H9 (cell line): ENCODE data around the gene ACTN1. TPM values are rescaled to one million over a fixed set of nuclear protein-coding genes. Genes with fewer than 3 reads are reported as not detected.

ENCODE experiments used
- DNase-seq: peaks from one replicate; pipeline ENCODE4 v3.0.0-alpha.2; 2017
- H2AFZ ChIP-seq: one replicate; pipeline ENCODE4 v1.6.1; 2013; ENCODE audit warnings: mild to moderate bottlenecking, low read length, control low read depth, moderate library complexity
- H2AK5ac ChIP-seq: 2 replicates; pipeline ENCODE4 v1.6.1; 2013; ENCODE audit warnings: low read length, control low read depth, mixed read lengths; ENCODE audit not compliant: insufficient read length
- H2BK120ac ChIP-seq: one replicate; pipeline ENCODE4 v1.6.1; 2013; ENCODE audit warnings: low read depth, mild to moderate bottlenecking, low read length, control low read depth, inconsistent platforms; ENCODE audit not compliant: poor library complexity, severe bottlenecking
- H2BK12ac ChIP-seq: 2 replicates; pipeline ENCODE4 v1.6.1; 2013; ENCODE audit warnings: low read length, control low read depth, mixed read lengths, low read depth; ENCODE audit not compliant: insufficient read length
- H2BK15ac ChIP-seq: 2 replicates; pipeline ENCODE4 v1.6.1; 2013; ENCODE audit warnings: low read depth, low read length, control low read depth
- H2BK20ac ChIP-seq: one replicate; pipeline ENCODE4 v1.6.1; 2013; ENCODE audit warnings: low read depth, mild to moderate bottlenecking, low read length, control low read depth, inconsistent platforms; ENCODE audit not compliant: poor library complexity, severe bottlenecking
- H2BK5ac ChIP-seq: 2 replicates; pipeline ENCODE4 v1.6.1; 2013; ENCODE audit warnings: low read length, control low read depth, mixed read lengths; ENCODE audit not compliant: insufficient read length
- H3K14ac ChIP-seq: 2 replicates; pipeline ENCODE4 v1.6.1; 2013; ENCODE audit warnings: low read length, control low read depth; ENCODE audit not compliant: insufficient read depth
- H3K18ac ChIP-seq: 2 replicates; pipeline ENCODE4 v1.6.1; 2013; ENCODE audit warnings: low read depth, mild to moderate bottlenecking, mixed read lengths, low read length, control low read depth; ENCODE audit not compliant: insufficient read length
- H3K23ac ChIP-seq: 2 replicates; pipeline ENCODE4 v1.6.1; 2013; ENCODE audit warnings: low read length, control low read depth, mixed read lengths, low read depth; ENCODE audit not compliant: insufficient read length
- H3K23me2 ChIP-seq: 2 replicates; pipeline ENCODE4 v1.6.1; 2013; ENCODE audit warnings: low read depth, mild to moderate bottlenecking, mixed read lengths, low read length, control low read depth; ENCODE audit not compliant: insufficient read length, poor library complexity, severe bottlenecking
- H3K27ac ChIP-seq: 2 replicates; pipeline ENCODE4 v1.5.1; 2013; ENCODE audit warnings: low read length, control low read depth, mixed read lengths, low read depth; ENCODE audit not compliant: insufficient read length
- H3K27me3 ChIP-seq: 2 replicates; pipeline ENCODE4 v1.6.1; 2013; ENCODE audit warnings: low read length, control low read depth, inconsistent platforms; ENCODE audit not compliant: insufficient read depth
- H3K4ac ChIP-seq: 2 replicates; pipeline ENCODE4 v1.6.1; 2013; ENCODE audit warnings: low read depth, mild to moderate bottlenecking, control low read depth, inconsistent platforms, low read length, moderate library complexity
- H3K4me1 ChIP-seq: 2 replicates; pipeline ENCODE4 v1.6.1; 2013; ENCODE audit warnings: low read length, control low read depth, inconsistent platforms; ENCODE audit not compliant: insufficient read depth
- H3K4me2 ChIP-seq: 2 replicates; pipeline ENCODE4 v1.6.1; 2013; ENCODE audit warnings: low read length, control low read depth, mixed read lengths; ENCODE audit not compliant: insufficient read length, insufficient read depth
- H3K56ac ChIP-seq: 2 replicates; pipeline ENCODE4 v1.6.1; 2013; ENCODE audit warnings: low read depth, mild to moderate bottlenecking, mixed read lengths, low read length, control low read depth; ENCODE audit not compliant: insufficient read length
- H3K79me1 ChIP-seq: 2 replicates; pipeline ENCODE4 v1.6.1; 2013; ENCODE audit warnings: low read depth, mild to moderate bottlenecking, moderate library complexity, low read length, control low read depth, inconsistent platforms; ENCODE audit not compliant: insufficient read depth, poor library complexity, severe bottlenecking
- H3K79me2 ChIP-seq: 2 replicates; pipeline ENCODE4 v1.6.1; 2013; ENCODE audit warnings: low read length, control low read depth, inconsistent platforms; ENCODE audit not compliant: insufficient read depth
- H3K9ac ChIP-seq: 2 replicates; pipeline ENCODE4 v1.6.1; 2013; ENCODE audit warnings: low read length, control low read depth, mixed read lengths; ENCODE audit not compliant: insufficient read length; ENCODE audit errors: extremely low read depth
- H3K9me3 ChIP-seq: one replicate; pipeline ENCODE4 v1.6.1; 2013; ENCODE audit warnings: low read depth, low read length, inconsistent platforms; ENCODE audit not compliant: control insufficient read depth
- H3T11ph ChIP-seq: one replicate; pipeline ENCODE4 v1.6.1; 2013; ENCODE audit warnings: mild to moderate bottlenecking, low read length, control low read depth, inconsistent platforms
- H4K20me1 ChIP-seq: one replicate; pipeline ENCODE4 v1.6.1; 2013; ENCODE audit not compliant: control insufficient read depth, insufficient read length, insufficient read depth
- H4K5ac ChIP-seq: 2 replicates; pipeline ENCODE4 v1.6.1; 2013; ENCODE audit warnings: low read depth, mild to moderate bottlenecking, mixed read lengths, low read length, control low read depth; ENCODE audit not compliant: insufficient read length
- H4K8ac ChIP-seq: replicated peaks from 2 replicates; pipeline ENCODE4 v1.6.1; 2013; ENCODE audit warnings: low read length, control low read depth, mixed read lengths, low read depth; ENCODE audit not compliant: insufficient read length
- H4K91ac ChIP-seq: 2 replicates; pipeline ENCODE4 v1.6.1; 2013; ENCODE audit warnings: low read depth, mild to moderate bottlenecking, moderate library complexity, mixed read lengths, low read length, control low read depth; ENCODE audit not compliant: insufficient read length
- H3K27ac Mint-ChIP-seq, 3 experiments: 2 replicates in 2 of 3; 3 replicates in 1 of 3; pipeline ENCODE4 v1.8.0; 2020 to 2021; ENCODE audit warnings: mixed read lengths in 3 of 3, mild to moderate bottlenecking in 1 of 3, moderate library complexity in 1 of 3
- H3K27me3 Mint-ChIP-seq: 2 replicates; pipeline ENCODE4 v1.8.0; 2021; ENCODE audit warnings: low read depth, mild to moderate bottlenecking, moderate library complexity, mixed read lengths
- H3K36me3 Mint-ChIP-seq, 3 experiments: 2 replicates in 2 of 3; 3 replicates in 1 of 3; pipeline ENCODE4 v1.8.0; 2020 to 2021; ENCODE audit warnings: low read depth in 3 of 3, mixed read lengths in 3 of 3; ENCODE audit not compliant: insufficient read depth in 1 of 3
- H3K4me1 Mint-ChIP-seq, 2 experiments: 2 replicates each; pipeline ENCODE4 v1.8.0; 2020; ENCODE audit warnings: mixed read lengths in 2 of 2
- H3K4me3 Mint-ChIP-seq, 2 experiments: 2 replicates in 1 of 2; 3 replicates in 1 of 2; pipeline ENCODE4 v1.8.0; 2020 to 2021; ENCODE audit warnings: mild to moderate bottlenecking in 2 of 2, mixed read lengths in 2 of 2, moderate library complexity in 1 of 2
- H3K9me3 Mint-ChIP-seq, 2 experiments: 2 replicates in 1 of 2; 3 replicates in 1 of 2; pipeline ENCODE4 v1.8.0; 2020; ENCODE audit warnings: mild to moderate bottlenecking in 2 of 2, mixed read lengths in 2 of 2, moderate library complexity in 1 of 2
- WGBS: extraction: QIAGEN DNeasy Blood & Tissue Kit; methylation state at CpG from one replicate; pipeline ENCODE4 v1.1.7; 2013; ENCODE audit warnings: missing lambda C conversion rate, low lambda C conversion rate, mixed read lengths; ENCODE audit not compliant: insufficient read length; ENCODE audit errors: extremely low coverage; 5-methylcytosine and 5-hydroxymethylcytosine counted together
- total RNA-seq: library from RNA; stranded (reverse); gene quantifications from 2 replicates; pipeline ENCODE4 v1.2.1, GENCODE V29; 2021
- TF ChIP-seq, protein P1 (sequence below): fragments of 200-600 bp; sonication (generic); conservative IDR thresholded peaks from 3 replicates; pipeline ENCODE4 v1.8.0; 2021; ENCODE audit warnings: antibody characterized with exemption, mild to moderate bottlenecking

ACTN1 gene
- total RNA-seq, 1 experiment from 2014 or later: 219 TPM

DNA sequence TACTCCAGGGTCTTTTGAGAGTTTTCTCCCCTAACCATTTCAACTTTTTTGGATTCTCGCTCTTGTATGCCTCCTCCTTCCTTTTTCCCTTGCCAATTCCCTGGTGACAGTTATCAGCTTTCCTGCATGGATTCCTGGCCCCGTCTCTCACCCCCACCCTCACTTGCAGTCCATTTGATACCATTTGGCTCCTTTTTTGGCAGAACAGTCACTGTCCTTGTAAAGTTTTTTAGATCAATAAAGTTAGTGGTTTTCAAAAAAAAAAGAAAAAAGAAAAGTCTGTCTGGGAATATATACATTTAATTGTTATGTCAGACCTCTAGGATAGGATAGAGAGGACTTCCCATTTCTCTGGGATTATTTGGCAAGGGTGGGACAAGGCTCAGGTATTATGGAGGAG is 42.1 kb downstream of the ACTN1 start:
- TF ChIP-seq, protein P1, sequence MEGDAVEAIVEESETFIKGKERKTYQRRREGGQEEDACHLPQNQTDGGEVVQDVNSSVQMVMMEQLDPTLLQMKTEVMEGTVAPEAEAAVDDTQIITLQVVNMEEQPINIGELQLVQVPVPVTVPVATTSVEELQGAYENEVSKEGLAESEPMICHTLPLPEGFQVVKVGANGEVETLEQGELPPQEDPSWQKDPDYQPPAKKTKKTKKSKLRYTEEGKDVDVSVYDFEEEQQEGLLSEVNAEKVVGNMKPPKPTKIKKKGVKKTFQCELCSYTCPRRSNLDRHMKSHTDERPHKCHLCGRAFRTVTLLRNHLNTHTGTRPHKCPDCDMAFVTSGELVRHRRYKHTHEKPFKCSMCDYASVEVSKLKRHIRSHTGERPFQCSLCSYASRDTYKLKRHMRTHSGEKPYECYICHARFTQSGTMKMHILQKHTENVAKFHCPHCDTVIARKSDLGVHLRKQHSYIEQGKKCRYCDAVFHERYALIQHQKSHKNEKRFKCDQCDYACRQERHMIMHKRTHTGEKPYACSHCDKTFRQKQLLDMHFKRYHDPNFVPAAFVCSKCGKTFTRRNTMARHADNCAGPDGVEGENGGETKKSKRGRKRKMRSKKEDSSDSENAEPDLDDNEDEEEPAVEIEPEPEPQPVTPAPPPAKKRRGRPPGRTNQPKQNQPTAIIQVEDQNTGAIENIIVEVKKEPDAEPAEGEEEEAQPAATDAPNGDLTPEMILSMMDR: no peak
- H3K4me2 ChIP-seq: no peak overlapping the region
- peaks cover 0 to 9% (median 1%) of the 10 kb centered on the region in 3 experiments; a peak in 3 of 7 replicates for H3K36me3 Mint-ChIP-seq
- H3K4ac ChIP-seq: no peak overlapping the region
- H4K8ac ChIP-seq: no peak overlapping the region
- no peak overlapping the region for H3K56ac ChIP-seq
- no peak overlapping the region for H3K27ac ChIP-seq
- H4K5ac ChIP-seq: no peak overlapping the region
- peaks cover 5% of the 10 kb centered on the region; the same call in 1 of the 2 replicates for H3K4me1 ChIP-seq
- no peak overlapping the region for H2BK120ac ChIP-seq
- no peak overlapping the region for H3K18ac ChIP-seq
- no peak overlapping the region for H2AK5ac ChIP-seq
- H2BK12ac ChIP-seq: no peak overlapping the region
- no peaks in the 10 kb centered on the region for H3K9me3 Mint-ChIP-seq
- no peaks in the 10 kb centered on the region for H3K23me2 ChIP-seq
- H3K79me1 ChIP-seq: peaks cover 7% of the 10 kb centered on the region
- H3T11ph ChIP-seq: no peak overlapping the region
- no peak overlapping the region for H4K91ac ChIP-seq
- H3K23ac ChIP-seq: no peak overlapping the region
- no peaks in the 10 kb centered on the region for H4K20me1 ChIP-seq
- no peak overlapping the region for H2AFZ ChIP-seq
- H3K27me3 Mint-ChIP-seq: no peaks in the 10 kb centered on the region
- no peaks in the 10 kb centered on the region for H3K27me3 ChIP-seq
- no peak overlapping the region for H2BK15ac ChIP-seq
- no peaks in the 10 kb centered on the region for H3K9me3 ChIP-seq
- peaks cover 64 to 83% of the 10 kb centered on the region in 2 experiments for H3K4me1 Mint-ChIP-seq
- H3K4me3 Mint-ChIP-seq: no peak overlapping the region
- no peak overlapping the region for H3K14ac ChIP-seq
- peak overlapping the region in 2 of 3 experiments; percentile 24 to 39; a peak in 4 of 7 replicates for H3K27ac Mint-ChIP-seq
- H2BK20ac ChIP-seq: no peak overlapping the region
- H3K79me2 ChIP-seq: peaks cover 32% of the 10 kb centered on the region
- H3K9ac ChIP-seq: no peak overlapping the region
- DNase-seq: no peak
- WGBS: no CpG with 5 or more reads among the region's 2 CpGs
- no peak overlapping the region for H2BK5ac ChIP-seq
